Mesenchymal stem cell (in vitro differentiated cells and primary cell): ENCODE data around the gene S1PR3.

ENCODE experiments used
- DNase-seq: peaks from one replicate; pipeline ENCODE4 v3.0.0-alpha.2; 2013
- H2AFZ ChIP-seq: one replicate; pipeline ENCODE4 v1.6.1; 2013; ENCODE audit warnings: low read depth, mild to moderate bottlenecking, control low read depth, inconsistent platforms, low read length, moderate library complexity
- H2AK5ac ChIP-seq: 2 replicates; pipeline ENCODE4 v1.6.1; 2013; ENCODE audit warnings: low read length, moderate library complexity, mild to moderate bottlenecking, inconsistent platforms; ENCODE audit not compliant: severe bottlenecking
- H2BK120ac ChIP-seq: one replicate; pipeline ENCODE4 v1.6.1; 2013; ENCODE audit warnings: low read depth, mild to moderate bottlenecking, inconsistent platforms, low read length, moderate library complexity
- H2BK12ac ChIP-seq, 2 experiments: one replicate each; pipeline ENCODE4 v1.6.1; 2013; ENCODE audit warnings: inconsistent platforms in 2 of 2, low read length in 2 of 2, mild to moderate bottlenecking in 2 of 2, moderate library complexity in 2 of 2, control low read depth in 1 of 2
- H2BK15ac ChIP-seq: one replicate; pipeline ENCODE4 v1.6.1; 2013; ENCODE audit warnings: mild to moderate bottlenecking, low read depth, inconsistent platforms; ENCODE audit not compliant: poor library complexity, severe bottlenecking
- H2BK5ac ChIP-seq: 2 replicates; pipeline ENCODE4 v1.6.1; 2013; ENCODE audit warnings: low read depth, mild to moderate bottlenecking, low read length, control low read depth, inconsistent platforms; ENCODE audit not compliant: poor library complexity, severe bottlenecking
- H3K14ac ChIP-seq, 2 experiments: one replicate each; pipeline ENCODE4 v1.6.1; 2013; ENCODE audit warnings: inconsistent platforms in 2 of 2, low read length in 2 of 2, control low read depth in 1 of 2, mild to moderate bottlenecking in 1 of 2, moderate library complexity in 1 of 2
- H3K18ac ChIP-seq, 2 experiments: one replicate each; pipeline ENCODE4 v1.6.1; 2013; ENCODE audit warnings: inconsistent platforms in 2 of 2, low read length in 2 of 2, control low read depth in 1 of 2, low read depth in 1 of 2, mild to moderate bottlenecking in 1 of 2
- H3K23ac ChIP-seq, 2 experiments: one replicate each; pipeline ENCODE4 v1.6.1; 2013; ENCODE audit warnings: inconsistent platforms in 2 of 2, low read length in 2 of 2, mild to moderate bottlenecking in 2 of 2, moderate library complexity in 2 of 2, control low read depth in 1 of 2
- H3K27ac ChIP-seq: 2 replicates; pipeline ENCODE4 v1.5.1; 2013; ENCODE audit warnings: mild to moderate bottlenecking, moderate library complexity, low read length, control low read depth, inconsistent platforms; ENCODE audit not compliant: poor library complexity, severe bottlenecking
- H3K27me3 ChIP-seq, 2 experiments: 2 replicates each; pipeline versions ENCODE4 v1.6.1 to v1.7.0; 2013; ENCODE audit warnings: low read length in 2 of 2, mild to moderate bottlenecking in 2 of 2, moderate library complexity in 2 of 2, control low read depth in 1 of 2, inconsistent platforms in 1 of 2; ENCODE audit not compliant: control insufficient read depth in 1 of 2, insufficient read depth in 1 of 2
- H3K36me3 ChIP-seq, 2 experiments: 2 replicates each; pipeline versions ENCODE4 v1.6.1 to v1.7.0; 2013; ENCODE audit warnings: low read length in 2 of 2, control low read depth in 1 of 2, inconsistent platforms in 1 of 2, low read depth in 1 of 2, mild to moderate bottlenecking in 1 of 2; ENCODE audit not compliant: insufficient read depth in 2 of 2, control insufficient read depth in 1 of 2
- H3K4ac ChIP-seq, 2 experiments: one replicate each; pipeline ENCODE4 v1.6.1; 2013; ENCODE audit warnings: inconsistent platforms in 2 of 2, low read length in 2 of 2, mild to moderate bottlenecking in 2 of 2, moderate library complexity in 2 of 2, control low read depth in 1 of 2, low read depth in 1 of 2
- H3K4me1 ChIP-seq: 2 replicates; pipeline ENCODE4 v1.6.1; 2013; ENCODE audit warnings: low read depth, low read length, control low read depth; ENCODE audit not compliant: control insufficient read depth, insufficient read depth
- H3K4me2 ChIP-seq: 2 replicates; pipeline ENCODE4 v1.6.1; 2013; ENCODE audit warnings: low read length, mild to moderate bottlenecking, inconsistent platforms; ENCODE audit not compliant: poor library complexity, severe bottlenecking
- H3K4me3 ChIP-seq, 2 experiments: 2 replicates each; pipeline versions ENCODE4 v1.5.1 to v1.7.0; 2013; ENCODE audit warnings: low read length in 2 of 2, mild to moderate bottlenecking in 2 of 2, control low read depth in 1 of 2, low read depth in 1 of 2; ENCODE audit not compliant: insufficient read depth in 1 of 2
- H3K79me1 ChIP-seq: replicated peaks from 2 replicates; pipeline ENCODE4 v1.6.1; 2013; ENCODE audit warnings: mild to moderate bottlenecking, control low read depth, low read length, inconsistent platforms; ENCODE audit not compliant: poor library complexity, severe bottlenecking
- H3K9ac ChIP-seq: 2 replicates; pipeline ENCODE4 v1.7.0; 2013; ENCODE audit warnings: mild to moderate bottlenecking, low read length, moderate library complexity
- H3K9me3 ChIP-seq: 2 replicates; pipeline ENCODE4 v1.7.0; 2013; ENCODE audit warnings: mild to moderate bottlenecking, low read length; ENCODE audit not compliant: control insufficient read depth
- H4K8ac ChIP-seq: one replicate; pipeline ENCODE4 v1.6.1; 2013; ENCODE audit warnings: inconsistent platforms, mild to moderate bottlenecking, low read length, moderate library complexity
- H4K91ac ChIP-seq: one replicate; pipeline ENCODE4 v1.6.1; 2013; ENCODE audit warnings: mild to moderate bottlenecking, low read length, inconsistent platforms
- WGBS: methylation state at CpG from one replicate; pipeline ENCODE4 v1.1.7; 2013; ENCODE audit warnings: mixed read lengths; 5-methylcytosine and 5-hydroxymethylcytosine counted together

Gene S1PR3

GRCh38 chr9:89013660-89014059 lies 22.4 kb downstream of the S1PR3 start:
- H2AFZ ChIP-seq: no peak overlapping the region
- no peak overlapping the region for H3K4me2 ChIP-seq
- H3K36me3 ChIP-seq: peaks cover 4 to 12% of the 10 kb centered on the region in 2 experiments
- no peak overlapping the region for H2BK120ac ChIP-seq
- H3K9ac ChIP-seq: no peak overlapping the region
- H3K27ac ChIP-seq: no peak overlapping the region
- no peak overlapping the region for H3K4ac ChIP-seq
- 84% methylated on average over 1 of the region's 1 CpG for WGBS
- no peak overlapping the region for H2BK5ac ChIP-seq
- H3K79me1 ChIP-seq: no peaks in the 10 kb centered on the region
- H4K91ac ChIP-seq: no peak overlapping the region
- H3K23ac ChIP-seq: no peak overlapping the region
- no peaks in the 10 kb centered on the region for H3K27me3 ChIP-seq
- H3K14ac ChIP-seq: no peak overlapping the region
- H2BK15ac ChIP-seq: no peak overlapping the region
- DNase-seq: no peak
- no peaks in the 10 kb centered on the region for H3K9me3 ChIP-seq
- no peak overlapping the region for H3K4me3 ChIP-seq
- H2BK12ac ChIP-seq: no peak overlapping the region
- no peak overlapping the region for H2AK5ac ChIP-seq
- peaks cover 4% of the 10 kb centered on the region for H3K4me1 ChIP-seq
- H4K8ac ChIP-seq: no peak overlapping the region
- H3K18ac ChIP-seq: no peak overlapping the region

DNA sequence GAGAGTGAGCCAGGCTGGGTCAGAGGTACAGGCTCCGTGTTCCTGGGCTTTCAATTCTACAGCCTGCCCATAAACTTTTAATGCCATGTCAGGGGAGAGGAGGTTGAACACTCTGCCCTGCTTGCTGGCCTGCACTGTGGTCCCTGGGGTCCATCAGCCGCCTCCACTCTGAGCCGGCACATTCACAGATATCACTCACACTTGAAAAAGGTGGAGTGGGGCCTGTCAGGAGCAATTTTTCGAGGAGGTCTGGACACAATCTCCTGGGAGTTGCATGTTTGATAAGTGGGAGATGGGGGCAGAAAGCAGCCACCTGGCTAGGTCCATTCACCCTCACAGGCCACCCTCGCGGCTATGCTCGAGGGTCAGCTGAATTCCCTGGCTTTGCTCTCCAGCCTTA lies 22.9 kb downstream of the S1PR3 start:
- Histone ChIP-seq H2BK5ac (no peak overlapping the region), H3K36me3 (peaks cover 4 to 12% of the 10 kb centered on the region in 2 experiments), H4K8ac (no peak overlapping the region), H2BK120ac (no peak overlapping the region), H2BK15ac (no peak overlapping the region), H3K4me2 (no peak overlapping the region), H3K4ac (no peak overlapping the region), H2AK5ac (no peak overlapping the region), H3K27ac (no peak overlapping the region), H3K27me3 (no peaks in the 10 kb centered on the region), H3K14ac (no peak overlapping the region), H3K18ac (no peak overlapping the region), H3K9me3 (no peaks in the 10 kb centered on the region), H4K91ac (no peak overlapping the region), H3K4me1 (peaks cover 4% of the 10 kb centered on the region), H2BK12ac (no peak overlapping the region), H3K79me1 (no peaks in the 10 kb centered on the region), H3K9ac (no peak overlapping the region), H3K23ac (no peak overlapping the region), H3K4me3 (no peak overlapping the region), H2AFZ (no peak overlapping the region)
- WGBS: 93% methylated on average over 6 of the region's 7 CpGs
- DNase-seq: no peak

DNA sequence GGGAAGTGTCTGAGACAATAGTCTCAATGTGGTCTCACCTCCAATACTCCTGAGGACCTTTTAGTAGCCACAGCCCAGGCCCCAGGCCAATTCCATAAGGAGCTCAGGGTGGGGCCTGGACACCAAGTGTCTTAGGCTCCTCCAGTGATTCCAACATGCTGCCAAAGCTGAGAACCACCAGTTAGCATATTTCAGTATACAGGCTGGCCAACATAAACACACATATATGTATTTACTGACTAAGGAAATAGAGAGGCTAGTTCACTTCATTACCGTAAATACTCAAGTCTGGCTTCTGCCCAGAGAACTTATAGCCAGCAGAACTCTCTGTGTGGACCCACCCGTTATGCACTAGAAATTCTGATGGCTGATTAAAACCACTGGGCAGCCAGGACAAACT lies 24.1 kb downstream of the S1PR3 start:
- Histone ChIP-seq H2AK5ac (no peak overlapping the region), H3K9me3 (no peaks in the 10 kb centered on the region), H2AFZ (no peak overlapping the region), H3K27me3 (no peaks in the 10 kb centered on the region), H3K9ac (no peak overlapping the region), H3K4me2 (no peak overlapping the region), H3K27ac (no peak overlapping the region), H2BK5ac (no peak overlapping the region), H4K8ac (no peak overlapping the region), H3K4me1 (peaks cover 4% of the 10 kb centered on the region), H2BK12ac (no peak overlapping the region), H3K4ac (no peak overlapping the region), H3K4me3 (no peak overlapping the region), H3K14ac (no peak overlapping the region), H3K23ac (no peak overlapping the region), H3K36me3 (peaks cover 4 to 13% of the 10 kb centered on the region in 2 experiments), H4K91ac (no peak overlapping the region), H2BK15ac (no peak overlapping the region), H3K18ac (no peak overlapping the region), H2BK120ac (no peak overlapping the region), H3K79me1 (no peaks in the 10 kb centered on the region)
- 94% methylated on average over 2 of the region's 2 CpGs for WGBS
- no peak for DNase-seq

DNA sequence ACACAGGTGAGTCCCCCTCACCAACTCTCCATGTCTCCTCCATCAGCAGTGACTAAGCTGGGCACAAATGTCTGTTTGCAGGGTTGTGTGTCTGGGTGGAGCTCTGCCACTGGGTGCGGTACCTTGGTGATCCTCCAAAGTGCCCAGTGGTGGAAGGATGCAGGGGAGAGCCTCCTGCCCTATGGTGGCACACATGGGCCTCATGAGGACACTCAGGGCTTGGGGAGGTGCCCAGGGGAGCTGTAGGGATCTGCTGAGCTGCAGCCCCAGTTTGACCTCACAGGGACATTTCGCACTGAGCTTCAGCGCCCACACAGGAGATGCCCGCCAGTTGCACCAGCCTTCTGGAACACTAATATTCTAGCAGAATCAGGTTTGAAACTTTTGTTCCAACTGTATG lies 29.5 kb downstream of the S1PR3 start:
- Histone ChIP-seq H3K23ac (no peak overlapping the region), H3K9me3 (no peaks in the 10 kb centered on the region), H2BK120ac (no peak overlapping the region), H3K4ac (peak overlapping the region in 1 of 2 experiments; percentile 85), H3K18ac (peak overlapping the region; percentile 72 to 79), H2AK5ac (no peak overlapping the region), H4K8ac (peak overlapping the region; percentile 61), H3K4me3 (peak overlapping the region in 1 of 2 experiments; percentile 7), H2BK5ac (no peak overlapping the region), H3K79me1 (no peaks in the 10 kb centered on the region), H3K14ac (peak overlapping the region in 1 of 2 experiments; percentile 15), H3K27me3 (no peaks in the 10 kb centered on the region), H3K27ac (no peak overlapping the region), H3K36me3 (peaks cover 0 to 7% of the 10 kb centered on the region in 2 experiments), H3K9ac (no peak overlapping the region), H2AFZ (no peak overlapping the region), H3K4me2 (no peak overlapping the region), H2BK12ac (peak overlapping the region; percentile 52 to 69), H3K4me1 (peaks cover 15% of the 10 kb centered on the region), H4K91ac (peak overlapping the region; percentile 71), H2BK15ac (peak overlapping the region; percentile 80)
- DNase-seq: no peak
- 100% methylated on average over 4 of the region's 4 CpGs for WGBS
